ENCODE results near the gene RRAGA.

- TF ChIP-seq CTCF (IDR thresholded peaks at IDR 0.05) (no peak), POLR2A (IDR thresholded peaks at IDR 0.05) (no peak)
Observed at GRCh38 chr9:19087106-19088000, 38.1 kb downstream of the RRAGA start.

Measured in right lobe of liver (tissue), 4 donors.